Brain microvascular endothelial cell (primary cell): Measurements from ENCODE around the gene LDAF1.
"Not testable (repeated sequence)": the region's sequence is repeated elsewhere in the genome, so short reads cannot be mapped to it uniquely, and the experiment has no call there.

Experiments
- DNase-seq: peaks from one replicate; pipeline ENCODE4 v3.0.0-alpha.2; 2020
- H3K27ac ChIP-seq: fragments of 250-450 bp; sonication (Bioruptor Pico); 2 replicates; pipeline ENCODE4 v1.5.1; 2020; ENCODE audit warnings: mild to moderate bottlenecking, moderate library complexity
- H3K27me3 ChIP-seq: fragments of 250-450 bp; sonication (Bioruptor Pico); replicated peaks from 2 replicates; pipeline ENCODE4 v1.5.1; 2020; ENCODE audit warnings: mild to moderate bottlenecking
- H3K36me3 ChIP-seq: fragments of 250-450 bp; sonication (Bioruptor Pico); replicated peaks from 2 replicates; pipeline ENCODE4 v1.5.1; 2020; ENCODE audit warnings: mild to moderate bottlenecking
- H3K4me3 ChIP-seq: 2 replicates; pipeline ENCODE4 v1.5.1; 2011; ENCODE audit warnings: low read depth, mild to moderate bottlenecking, control low read depth, low read length, moderate library complexity
- in situ Hi-C: cut with HindIII; loops from 2 replicates; pipeline ENCODE4 v1.10.0; 2017; ENCODE audit warnings: low sequenced_read_pairs, low pct_ligation_motif_present
- TF ChIP-seq, protein P1 (sequence below): IDR thresholded peaks from 2 replicates; pipeline ENCODE4 v1.5.1; 2011; ENCODE audit warnings: low read depth, mild to moderate bottlenecking, moderate library complexity, low read length, control low read depth, inconsistent platforms; ENCODE audit errors: missing control alignments

The LDAF1 gene

DNA sequence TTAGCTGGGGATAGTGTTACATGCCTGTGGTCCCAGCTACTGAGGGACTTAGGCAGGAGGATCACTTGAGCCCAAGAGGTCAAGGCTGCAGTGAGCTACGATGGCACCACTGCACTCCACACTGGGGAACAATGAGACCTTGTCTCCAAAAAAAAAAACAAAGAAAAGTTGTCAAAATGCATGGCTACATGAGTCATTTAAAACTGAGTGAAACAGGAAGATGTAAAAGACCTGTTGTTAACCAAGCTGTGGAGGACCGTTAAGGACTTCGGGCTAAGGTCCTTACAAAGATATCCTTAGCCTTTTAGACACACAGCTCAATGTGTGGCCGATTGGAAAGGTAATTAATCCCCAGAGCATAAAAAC, 27.8 kb downstream of the LDAF1 start:
- Histone ChIP-seq H3K36me3 (peaks cover 7% of the 10 kb centered on the region), H3K27me3 (no peaks in the 10 kb centered on the region), H3K4me3 (no peak overlapping the region), H3K27ac (no peak overlapping the region)
- TF ChIP-seq, protein P1, sequence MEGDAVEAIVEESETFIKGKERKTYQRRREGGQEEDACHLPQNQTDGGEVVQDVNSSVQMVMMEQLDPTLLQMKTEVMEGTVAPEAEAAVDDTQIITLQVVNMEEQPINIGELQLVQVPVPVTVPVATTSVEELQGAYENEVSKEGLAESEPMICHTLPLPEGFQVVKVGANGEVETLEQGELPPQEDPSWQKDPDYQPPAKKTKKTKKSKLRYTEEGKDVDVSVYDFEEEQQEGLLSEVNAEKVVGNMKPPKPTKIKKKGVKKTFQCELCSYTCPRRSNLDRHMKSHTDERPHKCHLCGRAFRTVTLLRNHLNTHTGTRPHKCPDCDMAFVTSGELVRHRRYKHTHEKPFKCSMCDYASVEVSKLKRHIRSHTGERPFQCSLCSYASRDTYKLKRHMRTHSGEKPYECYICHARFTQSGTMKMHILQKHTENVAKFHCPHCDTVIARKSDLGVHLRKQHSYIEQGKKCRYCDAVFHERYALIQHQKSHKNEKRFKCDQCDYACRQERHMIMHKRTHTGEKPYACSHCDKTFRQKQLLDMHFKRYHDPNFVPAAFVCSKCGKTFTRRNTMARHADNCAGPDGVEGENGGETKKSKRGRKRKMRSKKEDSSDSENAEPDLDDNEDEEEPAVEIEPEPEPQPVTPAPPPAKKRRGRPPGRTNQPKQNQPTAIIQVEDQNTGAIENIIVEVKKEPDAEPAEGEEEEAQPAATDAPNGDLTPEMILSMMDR, result no peak
- DNase-seq, result no peak
- in situ Hi-C loops, result loop anchor here (25.0 kb wide), 1 partner anchor 101 kb away; the partner anchor contains the start of gene CRYM

GRCh38 chr16:21189311-21189710, 30.8 kb downstream of the LDAF1 start:
- no peak overlapping the region for H3K4me3 ChIP-seq
- DNase-seq, result no peak
- in situ Hi-C loops, result loop anchor here (25.0 kb wide), 1 partner anchor 98 kb away; the partner anchor contains the start of gene CRYM
- H3K36me3 ChIP-seq, result no peaks in the 10 kb centered on the region
- no peaks in the 10 kb centered on the region for H3K27me3 ChIP-seq
- no peak overlapping the region for H3K27ac ChIP-seq
- TF ChIP-seq, protein P1, result no peak

GRCh38 chr16:21190013-21190412, 31.5 kb downstream of the LDAF1 start:
- no peaks in the 10 kb centered on the region for H3K27me3 ChIP-seq
- H3K36me3 ChIP-seq, result no peaks in the 10 kb centered on the region
- TF ChIP-seq, protein P1, result no peak
- DNase-seq, result no peak
- in situ Hi-C loops, result loop anchor here (25.0 kb wide), 1 partner anchor 97 kb away; the partner anchor contains the start of gene CRYM
- no peak overlapping the region for H3K4me3 ChIP-seq
- H3K27ac ChIP-seq, result no peak overlapping the region

GRCh38 chr16:21190599-21190998, 32.1 kb downstream of the LDAF1 start:
- no peak overlapping the region for H3K27ac ChIP-seq
- H3K4me3 ChIP-seq, result no peak overlapping the region
- H3K27me3 ChIP-seq, result no peaks in the 10 kb centered on the region
- no peaks in the 10 kb centered on the region for H3K36me3 ChIP-seq
- in situ Hi-C loops, result loop anchor here (25.0 kb wide), 1 partner anchor 97 kb away; the partner anchor contains the start of gene CRYM
- DNase-seq, result no peak
- TF ChIP-seq, protein P1, result no peak

GRCh38 chr16:21192991-21193390, 34.5 kb downstream of the LDAF1 start:
- DNase-seq, result no peak
- TF ChIP-seq, protein P1, result no peak
- H3K4me3 ChIP-seq, result no peak overlapping the region
- peaks cover 3% of the 10 kb centered on the region for H3K27me3 ChIP-seq
- H3K36me3 ChIP-seq, result no peaks in the 10 kb centered on the region
- in situ Hi-C loops, result loop anchor here (25.0 kb wide), 1 partner anchor 94 kb away; the partner anchor contains the start of gene CRYM
- H3K27ac ChIP-seq, result no peak overlapping the region

DNA sequence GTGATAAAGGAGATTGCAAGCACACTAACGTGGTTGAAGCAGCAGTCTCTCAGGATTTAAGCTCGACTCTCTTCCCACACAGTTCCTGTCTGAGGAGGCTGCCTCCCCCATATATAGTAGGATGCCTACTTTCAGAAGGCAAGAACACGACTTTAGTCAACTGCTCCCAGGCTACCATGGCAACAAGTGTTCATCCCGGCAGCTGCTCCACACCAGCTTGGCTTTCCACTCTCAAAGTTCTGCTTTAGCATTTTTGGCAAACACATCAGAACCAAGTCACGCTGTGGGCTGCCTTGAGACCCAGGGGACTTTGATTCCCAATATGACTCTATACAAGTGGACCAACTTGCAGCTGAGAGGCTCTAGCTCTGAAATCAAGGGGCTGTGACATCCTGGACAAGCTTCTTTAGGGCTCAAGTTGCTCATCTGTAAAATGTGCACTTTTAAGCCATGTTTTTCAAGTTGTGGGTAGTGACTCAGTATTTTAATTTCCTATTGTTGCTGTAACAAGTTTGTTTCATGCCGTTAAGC, 36.4 kb downstream of the LDAF1 start:
- Histone ChIP-seq H3K36me3 (no peaks in the 10 kb centered on the region), H3K4me3 (no peak overlapping the region), H3K27me3 (peaks cover 3% of the 10 kb centered on the region), H3K27ac (no peak overlapping the region)
- in situ Hi-C loops, result loop anchor here (25.0 kb wide), 1 partner anchor 92 kb away; the partner anchor contains the start of gene CRYM
- TF ChIP-seq, protein P1, result no peak
- peak; percentile 24 for DNase-seq

DNA sequence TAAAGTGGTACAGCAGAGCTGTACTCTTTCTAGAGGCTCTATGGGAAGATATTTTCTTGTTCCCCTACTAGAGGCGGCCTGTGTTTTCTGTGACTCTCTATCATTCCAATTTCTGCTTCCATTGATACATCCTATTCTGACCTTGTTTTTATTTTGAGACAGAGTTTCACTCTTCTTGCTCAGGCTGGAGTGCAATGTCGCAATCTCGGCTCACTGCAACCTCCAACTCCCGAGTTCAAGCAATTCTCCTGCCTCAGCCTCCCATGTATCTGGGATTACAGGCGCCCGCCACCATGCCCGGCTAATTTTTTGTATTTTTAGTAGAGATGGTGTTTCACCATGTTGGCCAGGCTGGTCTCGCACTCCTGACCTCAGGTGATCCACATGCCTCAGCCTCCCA, 36.9 kb downstream of the LDAF1 start:
- not testable (repeated sequence) for DNase-seq, H3K27ac ChIP-seq

More for the DNA sequence above, 36.9 kb downstream of the LDAF1 start:
- not testable (repeated sequence) for H3K27me3 ChIP-seq, H3K36me3 ChIP-seq, H3K4me3 ChIP-seq
- in situ Hi-C loops, result loop anchor here (25.0 kb wide), 1 partner anchor 92 kb away; the partner anchor contains the start of gene CRYM
